Activated CD4-positive, CD25-positive, alpha-beta regulatory T cell treated with anti-CD3 and anti-CD28 coated beads, Interleukin-2, amount 50 U/mL, for 72 hours (primary cell): ENCODE measurements around the gene PPP2R2C.

Experiments used
- DNase-seq: peaks from one replicate; pipeline ENCODE4 v3.0.0; 2021

The PPP2R2C gene

DNA sequence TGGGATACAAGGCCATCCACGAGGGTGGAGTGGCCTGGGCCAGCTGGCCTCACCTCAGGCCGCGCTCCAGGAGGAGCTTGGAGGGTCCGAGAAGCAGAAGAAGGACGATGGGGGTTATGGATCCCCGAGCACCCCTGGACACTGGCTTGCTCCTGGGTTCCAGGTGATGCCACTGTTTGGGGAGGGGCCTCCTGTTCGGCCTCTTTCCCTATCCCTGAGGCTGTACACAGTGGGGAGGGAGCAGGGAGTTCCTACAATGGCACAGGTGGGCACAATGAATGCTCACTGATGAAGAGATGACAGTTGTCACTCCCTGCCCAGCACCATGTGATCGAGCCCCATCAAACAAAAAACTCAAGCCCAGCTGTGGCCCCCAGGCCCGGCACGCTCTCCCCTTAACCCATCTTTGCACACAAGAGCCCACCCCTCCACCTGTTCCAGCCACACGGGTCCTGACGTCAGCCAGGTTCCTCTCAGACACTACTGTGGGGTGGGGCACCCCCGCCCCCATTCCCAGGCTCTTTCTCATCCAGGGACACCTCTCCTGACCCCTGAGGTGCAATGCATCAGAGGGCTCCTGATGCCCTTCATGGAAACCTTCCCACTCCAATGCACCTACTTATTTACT lies 132.5 kb downstream of the PPP2R2C start:
- no peak for DNase-seq

DNA sequence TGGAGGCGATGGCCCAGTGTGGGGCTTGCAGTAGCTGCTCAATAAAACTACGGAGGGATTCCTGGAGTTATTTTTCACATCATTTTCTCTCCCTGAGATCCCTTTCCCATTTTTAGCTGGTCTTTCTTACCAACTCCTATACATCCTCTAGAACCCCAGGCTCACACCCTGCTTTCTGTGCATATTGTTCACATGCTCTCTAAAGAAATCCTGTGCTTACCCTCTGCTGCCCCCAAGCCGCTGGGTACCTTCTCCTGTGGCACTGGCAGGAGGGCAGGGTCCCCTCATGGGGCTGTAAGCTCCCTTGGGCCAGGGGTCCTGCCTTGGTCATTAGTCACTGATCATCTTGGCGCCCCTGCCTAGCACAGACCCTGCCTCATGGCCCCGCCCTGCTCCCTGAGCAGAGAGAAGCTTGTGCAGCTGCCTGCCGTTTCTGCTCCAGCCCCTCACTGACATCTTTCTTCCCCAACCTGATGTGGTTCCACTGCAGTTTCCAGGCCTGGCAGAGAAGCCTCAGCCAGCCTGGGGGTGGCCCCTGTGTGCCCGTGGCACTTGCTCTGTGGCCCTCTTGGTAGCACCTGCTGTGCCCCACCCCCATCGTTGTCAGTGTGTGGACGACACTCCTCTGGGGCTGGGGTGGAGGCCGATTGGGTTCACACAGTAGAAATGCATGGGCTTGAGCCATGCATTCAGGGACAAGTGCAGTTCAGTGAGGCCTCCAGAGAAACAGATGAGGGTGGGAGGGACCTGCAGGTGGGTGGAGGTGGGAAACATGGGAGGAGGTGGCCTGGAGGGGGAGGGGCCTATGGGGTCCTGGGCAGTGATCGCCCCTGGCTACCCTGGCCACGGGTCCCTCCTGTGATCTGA lies 133.2 kb downstream of the PPP2R2C start:
- no peak for DNase-seq

DNA sequence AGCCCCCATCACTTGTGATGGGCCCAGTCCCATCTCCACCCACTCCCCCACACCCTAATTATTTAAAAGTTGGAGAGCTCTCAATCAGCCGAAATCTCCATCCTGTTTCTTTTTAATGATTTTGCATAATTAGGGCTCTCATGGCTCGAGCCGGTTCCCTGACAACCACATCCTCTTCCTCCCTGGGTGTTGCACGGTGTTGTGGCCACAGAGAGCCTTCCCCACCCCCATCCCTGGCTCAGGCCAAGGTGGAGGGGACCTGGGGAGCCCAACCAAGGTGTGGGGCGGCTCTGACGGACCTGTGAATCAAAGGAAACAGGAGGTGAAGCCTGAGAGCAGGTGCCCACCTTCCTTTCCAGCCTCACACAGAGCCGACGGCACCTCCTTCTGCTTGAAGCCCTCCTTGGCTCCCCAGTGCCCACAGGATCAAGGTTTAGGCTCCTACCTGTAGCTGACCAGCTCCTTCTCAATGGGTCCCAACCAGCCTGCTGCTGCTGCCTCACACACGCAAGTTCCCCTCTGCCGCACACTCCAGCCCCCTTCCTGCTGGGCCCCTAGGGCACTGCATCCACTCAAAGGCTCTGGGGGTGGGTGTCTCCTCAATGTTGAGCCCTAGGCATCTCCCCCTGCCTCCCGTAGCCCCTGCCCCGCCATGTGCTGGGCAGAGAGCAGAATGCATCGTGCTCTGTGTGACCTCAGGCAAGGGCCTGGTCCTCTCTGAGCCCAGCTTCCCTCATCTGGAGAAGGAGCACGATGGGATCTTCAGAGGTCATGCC lies 134.1 kb downstream of the PPP2R2C start:
- DNase-seq: no peak

DNA sequence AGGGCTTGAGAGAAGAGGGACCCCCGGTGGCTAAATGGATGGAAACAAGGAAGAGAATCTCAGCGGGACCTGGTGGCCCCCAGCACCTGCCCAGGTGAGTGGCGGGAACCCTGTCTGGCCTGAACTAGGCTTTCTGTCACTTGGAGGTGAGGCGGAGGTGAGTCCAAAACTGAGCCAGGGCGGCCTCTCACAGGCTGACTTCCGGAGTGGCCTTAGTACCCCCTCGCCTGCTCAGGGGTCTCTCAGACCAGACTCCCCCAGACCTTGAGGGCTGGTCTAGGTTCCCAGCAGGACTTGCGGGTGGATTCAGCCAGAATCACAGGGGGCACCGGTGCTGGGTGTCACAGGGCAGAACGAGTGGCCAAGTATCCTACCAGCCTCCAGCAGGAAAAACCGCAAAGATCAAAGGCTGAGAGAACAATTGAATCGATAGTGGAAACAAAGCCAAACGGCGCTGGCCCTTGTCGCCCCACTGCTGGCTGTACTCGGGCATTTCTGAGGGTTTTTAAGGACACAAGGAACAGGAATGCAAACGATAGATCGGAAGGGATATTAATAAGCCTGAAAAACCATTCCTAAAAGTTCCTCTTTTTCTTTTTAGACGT lies 135.0 kb downstream of the PPP2R2C start:
- DNase-seq: no peak

DNA sequence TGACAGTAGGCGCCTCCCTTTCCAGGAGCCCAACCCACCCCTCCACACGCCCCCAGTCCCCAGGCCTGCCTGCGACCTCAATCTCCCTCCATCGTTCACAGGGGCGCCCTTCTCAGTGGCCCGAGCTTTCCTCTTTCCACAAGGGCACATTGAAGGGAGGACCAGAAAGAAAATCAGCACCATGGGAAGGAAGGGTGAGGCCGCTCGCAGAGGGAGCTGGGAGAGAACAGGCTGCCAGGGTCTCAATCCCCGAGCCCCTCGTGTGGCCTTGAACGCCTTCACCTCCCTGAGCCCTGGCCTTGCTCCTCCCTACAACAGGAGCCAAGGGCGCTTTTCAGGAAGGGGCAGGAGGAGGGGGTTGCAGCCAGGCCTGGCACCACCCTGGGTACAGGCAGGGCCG lies 136.2 kb downstream of the PPP2R2C start:
- no peak for DNase-seq

DNA sequence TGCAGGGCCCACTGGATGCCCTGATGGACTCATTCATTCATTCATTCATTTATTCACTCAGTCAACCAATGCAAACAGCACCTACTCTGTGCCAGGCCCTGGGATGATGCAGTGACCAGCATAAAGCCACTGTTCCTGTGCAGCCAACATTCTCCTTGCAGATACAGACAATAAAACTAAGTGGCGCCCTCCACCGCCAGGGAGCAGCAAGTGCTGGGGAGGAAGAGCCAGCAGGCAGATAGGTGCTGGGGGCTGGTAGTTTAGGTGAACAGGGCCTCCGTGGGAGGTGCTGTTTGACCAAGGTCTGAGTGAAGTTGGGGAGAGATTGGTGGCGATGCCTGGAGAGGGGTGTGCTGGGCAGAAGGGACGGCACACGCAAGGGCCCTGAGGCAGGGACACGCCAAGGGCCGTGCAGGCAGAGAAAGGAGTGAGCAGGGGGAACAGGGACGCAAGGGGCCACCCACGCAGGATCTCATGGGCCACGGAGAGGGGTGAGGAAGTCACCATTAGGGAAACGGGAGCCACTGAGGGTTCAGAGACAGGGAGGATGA lies 137.3 kb downstream of the PPP2R2C start:
- DNase-seq: no peak

DNA sequence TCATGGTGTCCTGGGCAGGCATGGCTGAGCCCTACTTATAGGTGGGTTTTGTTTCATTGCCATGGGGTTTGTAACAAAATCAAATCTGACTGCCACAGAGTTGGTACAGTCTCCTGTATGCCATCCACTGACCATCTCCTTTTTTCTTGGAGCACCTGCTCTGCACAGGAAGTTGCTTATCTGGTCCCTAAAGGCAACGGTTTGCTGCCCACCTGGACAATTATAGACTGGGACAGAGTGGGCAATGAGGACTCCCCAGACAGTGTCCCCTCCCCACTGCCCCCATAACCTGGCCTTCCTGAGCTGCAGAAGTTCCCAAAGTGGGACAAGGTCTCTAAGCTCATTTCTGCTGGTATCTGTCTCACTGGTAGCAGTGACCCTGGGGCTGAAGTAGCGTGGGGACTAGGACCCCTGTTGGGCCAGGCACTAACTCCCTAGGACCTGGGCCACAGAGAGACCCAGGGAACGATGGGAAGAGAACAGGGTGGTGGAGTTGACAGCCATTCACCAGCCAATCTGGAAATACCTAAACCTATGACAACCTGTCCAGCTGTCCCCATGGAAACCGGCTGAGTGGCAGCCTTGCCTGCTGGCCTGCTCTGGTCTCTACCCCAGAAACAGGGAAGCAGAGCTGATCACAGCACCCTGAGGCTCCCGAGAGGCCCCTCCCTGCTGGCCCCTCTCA lies 138.1 kb downstream of the PPP2R2C start:
- no peak for DNase-seq

DNA sequence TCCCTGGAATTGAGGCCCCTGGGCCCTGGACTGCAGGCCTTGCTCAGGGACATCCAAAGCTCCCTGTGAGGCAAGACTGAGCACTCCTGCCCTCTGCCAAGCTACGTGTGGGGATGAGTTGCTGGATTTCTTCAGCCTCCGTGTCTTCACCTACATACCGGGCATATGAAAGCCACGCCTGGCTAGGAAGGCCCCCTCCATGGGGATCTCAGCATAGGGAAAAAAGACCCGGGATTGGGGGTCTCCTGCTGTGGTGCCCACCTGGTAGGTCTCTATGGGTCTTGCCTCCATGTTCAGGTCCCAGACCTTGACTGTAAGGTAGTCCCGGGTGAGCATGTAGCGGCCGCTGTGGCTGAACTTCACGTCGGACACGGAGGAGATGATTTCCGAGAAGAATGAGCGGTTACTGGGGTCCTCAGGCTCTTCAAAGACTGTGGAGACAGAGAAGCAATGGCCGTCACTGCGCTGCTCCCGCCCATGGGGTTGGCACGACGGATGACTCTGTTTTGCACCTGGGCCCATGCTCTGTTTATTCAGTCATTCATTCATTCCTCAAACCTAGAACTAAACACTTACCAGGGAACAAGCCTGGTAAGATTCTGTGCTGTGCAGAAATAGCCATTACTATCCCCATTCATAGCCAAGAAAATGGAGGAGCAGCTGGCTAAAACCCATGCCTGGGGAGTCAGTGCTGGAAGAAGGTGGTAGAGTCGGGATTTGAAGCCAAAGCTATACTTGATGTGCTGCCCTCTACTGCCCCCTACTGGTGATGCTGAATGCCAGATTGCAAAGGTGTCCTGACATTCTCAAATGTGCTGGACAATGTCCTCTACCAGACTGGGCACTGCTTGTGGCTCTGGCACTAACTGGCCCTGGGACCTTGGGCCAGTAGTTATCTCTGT lies 138.9 kb downstream of the PPP2R2C start:
- DNase-seq: peak; percentile 48

DNA sequence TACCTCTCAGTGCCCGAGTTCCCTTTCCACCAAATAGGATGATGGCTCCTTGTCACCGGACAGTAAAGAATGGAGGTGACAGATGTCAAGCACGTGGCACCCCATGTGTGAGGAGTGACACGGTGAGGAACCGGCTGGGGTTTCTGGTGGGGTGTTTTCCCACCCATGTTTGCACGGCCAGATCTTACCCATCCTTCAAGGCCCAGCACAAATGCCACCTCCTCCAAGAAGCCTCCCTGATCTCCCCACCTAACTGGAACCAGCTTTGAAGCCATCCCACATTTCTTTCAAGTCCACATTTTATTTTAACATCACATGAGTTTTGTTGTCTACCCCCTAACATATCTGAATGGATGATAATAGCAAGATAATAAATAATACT lies 139.8 kb downstream of the PPP2R2C start:
- no peak for DNase-seq

DNA sequence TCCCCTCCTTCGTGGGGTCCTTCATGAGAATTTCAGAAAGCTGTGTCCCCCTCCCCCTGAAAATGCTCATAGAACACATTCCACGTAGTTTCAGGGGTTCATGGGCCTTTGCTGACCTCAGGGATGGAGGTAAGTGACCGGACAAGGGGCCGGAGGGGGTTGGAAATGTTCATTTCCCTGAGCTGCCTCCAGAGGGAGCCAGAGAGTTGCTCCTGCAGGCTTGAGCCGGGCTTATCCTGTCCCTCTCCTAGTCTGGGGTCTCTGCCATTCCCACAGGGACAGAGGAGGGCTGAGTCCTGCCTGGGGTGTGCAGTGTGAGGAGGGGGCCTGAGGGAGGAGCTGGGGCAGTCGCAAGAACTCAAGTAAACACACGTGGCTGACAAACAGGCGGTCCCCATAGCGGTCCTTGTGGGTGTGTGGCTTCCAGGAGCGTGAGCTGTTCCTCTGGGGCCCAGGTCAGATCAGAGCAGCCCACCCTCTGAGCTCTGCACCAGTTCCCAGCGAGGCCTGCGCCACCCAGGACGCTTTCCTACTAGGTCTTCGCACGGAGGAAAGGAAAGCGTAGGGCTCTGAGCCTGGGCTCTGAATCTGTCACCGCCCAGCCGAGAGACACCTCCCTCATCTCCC lies 140.3 kb downstream of the PPP2R2C start:
- DNase-seq: peak; percentile 49

DNA sequence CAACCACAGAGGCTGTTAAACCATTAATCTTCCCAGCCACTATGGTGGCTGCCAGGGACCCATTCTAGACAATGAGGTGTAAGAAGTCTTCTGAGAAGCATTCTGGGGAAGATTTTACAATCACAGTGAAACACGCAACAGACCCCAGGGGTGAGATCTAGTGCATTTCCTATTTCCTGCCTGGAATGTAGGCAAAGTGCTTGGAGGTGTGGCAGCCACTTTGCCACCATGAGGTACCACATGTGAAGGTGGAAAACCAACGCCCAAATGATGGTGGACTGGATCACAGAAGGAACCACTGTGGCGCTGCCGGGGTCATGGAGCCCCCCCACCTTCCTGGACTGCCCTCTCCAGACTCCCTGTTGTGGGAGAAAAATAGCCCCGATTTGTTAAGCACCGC lies 140.9 kb downstream of the PPP2R2C start:
- no peak for DNase-seq

DNA sequence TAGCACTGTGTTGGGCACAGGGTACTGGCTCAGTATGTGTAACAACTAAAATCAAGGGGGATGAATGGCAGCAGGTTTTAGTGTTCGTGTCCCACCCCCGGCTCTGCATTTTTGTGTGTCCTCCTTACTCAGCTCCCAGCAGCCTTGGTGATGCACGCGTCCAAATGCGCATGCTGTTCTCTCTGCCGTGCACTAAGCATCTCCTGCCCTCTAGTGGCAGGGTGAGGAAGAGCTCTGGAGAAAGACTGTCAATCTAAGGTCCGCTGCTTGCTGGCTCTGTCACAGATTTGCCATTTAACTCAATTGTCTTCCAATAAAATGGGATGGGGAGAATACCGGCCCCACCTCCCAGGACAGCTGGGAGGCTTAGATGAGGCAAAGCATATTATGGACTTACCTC lies 141.4 kb downstream of the PPP2R2C start:
- DNase-seq: no peak

DNA sequence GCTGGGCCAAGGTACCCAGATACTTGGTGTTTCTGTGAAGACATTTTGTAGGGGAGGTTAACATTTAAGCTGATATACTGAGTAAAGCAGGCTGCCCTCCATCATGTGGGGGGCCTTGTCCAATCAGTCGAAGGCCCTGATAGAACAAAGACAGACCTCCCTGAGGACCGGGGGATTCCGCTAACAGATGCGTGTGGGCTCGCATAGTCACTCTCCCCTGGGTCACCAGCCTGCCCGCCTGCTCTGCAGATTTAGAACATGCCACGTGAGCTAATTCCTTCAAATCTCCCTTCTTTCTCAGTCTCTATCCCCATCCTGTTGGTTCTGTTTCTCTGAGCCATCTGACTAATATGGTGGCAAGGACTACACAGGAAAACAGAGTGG lies 142.0 kb downstream of the PPP2R2C start:
- DNase-seq: no peak

DNA sequence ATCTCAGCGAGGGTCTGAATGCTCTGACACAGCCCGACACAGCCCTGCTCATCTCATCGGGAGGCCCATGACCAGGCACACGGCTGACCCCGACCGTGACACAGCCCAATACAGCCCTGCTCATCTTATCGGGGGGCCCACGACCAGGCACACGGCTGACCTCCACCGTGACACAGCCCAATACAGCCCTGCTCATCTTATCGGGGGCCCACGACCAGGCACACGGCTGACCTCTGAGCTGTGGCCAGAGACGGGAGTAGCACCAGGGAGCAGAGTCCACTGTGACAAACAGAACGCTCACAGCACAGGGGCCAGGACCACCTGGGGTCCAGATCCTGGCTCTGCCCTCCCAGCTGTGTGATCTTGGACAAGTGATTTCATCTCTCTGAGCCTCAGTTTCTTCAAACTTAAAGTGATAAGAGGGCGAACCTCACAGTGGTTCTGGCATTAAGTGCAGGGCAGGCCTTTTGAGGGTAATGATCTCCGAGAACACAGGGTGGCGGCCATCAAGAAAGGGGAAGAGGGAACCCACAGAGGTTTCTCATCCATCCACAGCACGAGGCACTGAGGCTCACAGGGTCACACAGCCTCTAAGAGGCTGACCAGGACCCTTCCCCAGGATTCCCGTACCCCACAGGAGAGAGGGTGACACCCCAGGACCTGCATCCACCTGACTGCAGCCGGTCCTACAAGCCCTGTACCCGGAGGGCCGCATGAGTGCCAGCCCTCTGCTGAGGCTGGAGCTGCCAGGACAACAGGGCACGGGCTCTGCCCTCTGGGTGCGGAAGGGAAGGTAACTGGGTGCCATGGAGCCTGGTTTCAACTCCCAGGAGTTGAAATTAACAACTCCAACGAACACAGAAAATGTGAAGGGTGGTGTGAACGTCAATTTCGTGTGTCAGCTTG lies 142.7 kb downstream of the PPP2R2C start:
- no peak for DNase-seq

DNA sequence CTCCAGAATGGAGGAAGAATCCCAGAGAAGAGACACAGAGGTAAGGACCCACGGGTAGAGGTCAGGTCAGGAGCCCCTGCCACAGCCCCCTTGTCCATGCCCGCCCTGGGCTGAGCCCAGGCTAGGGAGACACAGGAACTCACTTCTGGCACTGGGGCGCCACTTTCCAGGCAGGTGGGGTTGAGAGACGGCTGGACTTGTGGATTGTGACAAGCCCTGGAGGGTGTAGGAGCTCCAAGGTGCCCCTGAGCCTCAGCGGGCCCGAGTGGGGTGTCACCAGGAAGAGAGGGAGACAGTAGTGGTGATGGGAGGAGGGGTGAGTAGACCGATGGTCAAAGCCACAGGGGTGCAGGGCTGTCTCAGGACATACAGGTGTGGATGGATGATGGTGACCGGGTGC lies 143.9 kb downstream of the PPP2R2C start:
- DNase-seq: no peak

DNA sequence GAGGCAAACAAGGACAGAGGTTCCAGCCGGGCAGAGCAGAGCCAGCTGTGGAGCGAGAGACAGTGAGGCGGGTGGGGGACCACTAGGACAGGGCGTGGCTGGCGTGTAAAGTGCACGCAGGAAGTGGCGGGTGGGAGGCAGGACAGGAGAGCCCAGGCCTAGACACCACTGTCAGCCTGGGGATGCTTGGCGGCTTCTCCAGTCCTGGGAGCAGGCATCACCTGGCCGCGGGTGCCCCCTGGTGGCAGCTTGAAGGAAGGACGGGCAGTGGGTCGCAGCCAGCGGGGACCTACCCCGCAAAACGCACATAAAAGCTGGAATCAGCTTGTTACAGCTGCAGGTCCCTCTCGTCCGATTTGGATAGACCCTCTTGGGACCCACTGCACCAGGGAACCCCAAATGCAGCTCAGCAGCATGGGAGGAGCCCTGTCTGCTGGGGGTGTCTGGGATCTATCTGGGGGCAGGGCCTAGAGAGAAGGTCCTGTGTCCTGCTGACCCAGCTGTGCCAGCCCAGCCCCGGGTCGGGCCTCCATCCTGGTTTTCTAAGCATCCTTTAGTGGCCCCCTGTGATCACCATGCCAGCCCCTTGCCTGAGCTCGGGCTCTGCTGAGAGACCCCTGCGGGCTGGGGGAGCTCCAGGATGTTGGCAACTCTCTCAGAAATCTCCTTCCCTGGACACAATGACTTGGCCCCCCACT lies 145.0 kb downstream of the PPP2R2C start:
- DNase-seq: peak; percentile 87

DNA sequence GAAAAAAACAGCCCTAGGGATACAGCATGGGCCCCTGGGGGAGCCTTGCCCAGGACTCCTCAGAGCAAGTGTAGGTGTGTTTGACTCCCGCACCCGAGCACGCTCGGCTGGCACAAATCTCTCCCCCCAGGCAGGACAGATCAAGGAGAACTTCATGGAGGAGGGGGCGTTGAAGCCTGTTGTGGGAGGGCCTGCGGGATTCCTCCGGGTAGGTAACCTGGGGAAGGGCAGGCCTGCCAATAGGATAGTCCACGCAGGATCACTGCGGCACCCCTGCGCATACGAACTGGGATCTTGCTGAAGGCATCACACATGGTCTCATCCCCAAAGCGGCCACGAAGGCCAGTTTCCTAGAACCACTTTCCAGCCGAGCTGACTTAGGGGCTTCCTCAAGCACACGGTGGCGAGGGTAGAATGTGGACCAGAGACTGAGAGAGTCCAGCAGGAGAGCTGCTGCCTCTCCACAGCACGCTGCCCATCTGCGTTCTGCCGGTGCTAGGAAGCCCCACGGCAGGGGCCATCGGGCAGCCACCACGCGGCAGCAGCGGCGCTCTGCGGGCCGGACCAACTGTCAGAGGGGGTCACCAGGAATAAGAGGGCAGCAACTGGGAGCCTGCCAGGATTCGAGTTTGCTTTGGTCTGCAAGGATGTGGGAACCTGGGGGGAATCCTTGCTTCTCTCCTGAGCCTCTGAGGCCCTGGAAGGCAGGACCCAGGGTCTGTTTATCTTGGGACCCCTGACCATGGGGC lies 145.9 kb downstream of the PPP2R2C start:
- no peak for DNase-seq

DNA sequence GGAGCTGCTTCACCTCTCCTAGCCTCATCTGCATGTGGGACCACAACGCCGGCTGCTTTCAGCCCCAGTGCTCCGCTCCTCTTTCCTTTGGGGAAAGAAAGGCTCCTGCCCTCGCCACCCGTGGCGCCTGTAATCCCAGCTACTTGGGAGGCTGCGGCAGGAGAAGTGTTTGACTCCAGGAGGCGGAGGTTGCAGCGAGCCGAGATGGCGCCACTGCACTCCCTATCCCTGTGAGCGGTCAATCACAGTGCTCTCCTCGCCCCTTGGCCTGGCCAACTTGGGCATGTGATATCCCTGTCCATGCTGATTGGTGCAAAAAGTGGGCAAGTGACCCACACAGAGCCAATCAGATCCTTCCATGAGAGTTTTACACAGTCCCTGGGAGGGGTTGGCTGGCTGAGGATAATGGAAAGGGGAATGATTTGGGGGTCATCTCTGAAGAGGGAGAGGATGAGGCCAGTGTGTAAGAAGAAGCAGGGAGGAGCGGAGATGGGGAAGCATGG lies 146.6 kb downstream of the PPP2R2C start:
- DNase-seq: no peak
